ENCODE measurements around the gene SGSM2.

The SGSM2 gene

GRCh38 chr17:2410951-2411350 lies 73.7 kb downstream of the SGSM2 start:
- TF ChIP-seq PAX5 (IDR thresholded peaks at IDR 0.05; ENCODE audit: insufficient read depth, low read length, severe bottlenecking) (no peak), SPI1 (IDR thresholded peaks at IDR 0.05; ENCODE audit: low read depth, low read length) (no peak), TAF1 (IDR thresholded peaks at IDR 0.05; ENCODE audit: low read depth, low read length) (no peak), POLR2AphosphoS5 (IDR thresholded peaks at IDR 0.05; ENCODE audit: low read depth, low read length) (no peak), POU2F2 (IDR thresholded peaks at IDR 0.05; ENCODE audit: low read depth, low read length) (no peak), POLR2A (IDR thresholded peaks at IDR 0.05; ENCODE audit: low read depth, low read length) (no peak)
- no peak for DNase-seq (ENCODE audit: insufficient read length, low spot score)
- no peak for FAIRE-seq

- FAIRE-seq (no peak), DNase-seq (ENCODE audit: insufficient read length, low spot score) (no peak)
- TF ChIP-seq POLR2AphosphoS5 (IDR thresholded peaks at IDR 0.05; ENCODE audit: low read depth, low read length): no peak
- no peak for TF ChIP-seq TAF1 (IDR thresholded peaks at IDR 0.05; ENCODE audit: low read depth, low read length)
- TF ChIP-seq POU2F2 (IDR thresholded peaks at IDR 0.05; ENCODE audit: low read depth, low read length): no peak
- no peak for TF ChIP-seq PAX5 (IDR thresholded peaks at IDR 0.05; ENCODE audit: insufficient read depth, low read length, severe bottlenecking)
- TF ChIP-seq SPI1 (IDR thresholded peaks at IDR 0.05; ENCODE audit: low read depth, low read length): no peak
- no peak for TF ChIP-seq POLR2A (IDR thresholded peaks at IDR 0.05; ENCODE audit: low read depth, low read length)
Measured at GRCh38 chr17:2412561-2413021, 75.3 kb downstream of the SGSM2 start.

GRCh38 chr17:2414446-2415064 lies 77.3 kb downstream of the SGSM2 start:
- no peak for DNase-seq (ENCODE audit: insufficient read length, low spot score)
- no peak for TF ChIP-seq POLR2A (IDR thresholded peaks at IDR 0.05; ENCODE audit: low read depth, low read length)
- no peak for TF ChIP-seq PAX5 (IDR thresholded peaks at IDR 0.05; ENCODE audit: insufficient read depth, low read length, severe bottlenecking)
- TF ChIP-seq TAF1 (IDR thresholded peaks at IDR 0.05; ENCODE audit: low read depth, low read length): no peak
- TF ChIP-seq POU2F2 (IDR thresholded peaks at IDR 0.05; ENCODE audit: low read depth, low read length): no peak
- peak; percentile 57 for FAIRE-seq

- no peak for TF ChIP-seq POU2F2 (IDR thresholded peaks at IDR 0.05; ENCODE audit: low read depth, low read length)
- no peak for TF ChIP-seq PAX5 (IDR thresholded peaks at IDR 0.05; ENCODE audit: insufficient read depth, low read length, severe bottlenecking)
- TF ChIP-seq TAF1 (IDR thresholded peaks at IDR 0.05; ENCODE audit: low read depth, low read length): no peak
- no peak for TF ChIP-seq POLR2A (IDR thresholded peaks at IDR 0.05; ENCODE audit: low read depth, low read length)
- no peak for TF ChIP-seq POLR2AphosphoS5 (IDR thresholded peaks at IDR 0.05; ENCODE audit: low read depth, low read length)
- no peak for TF ChIP-seq SPI1 (IDR thresholded peaks at IDR 0.05; ENCODE audit: low read depth, low read length)
- DNase-seq (ENCODE audit: insufficient read length, low spot score): no peak
- no peak for FAIRE-seq
Measured at GRCh38 chr17:2415081-2415480, 77.8 kb downstream of the SGSM2 start.

- DNase-seq (ENCODE audit: insufficient read length, low spot score): peak; percentile 82
- FAIRE-seq: peak; percentile 89
- TF ChIP-seq POU2F2 (IDR thresholded peaks at IDR 0.05; ENCODE audit: low read depth, low read length): no peak
- TF ChIP-seq TAF1 (IDR thresholded peaks at IDR 0.05; ENCODE audit: low read depth, low read length): no peak
- no peak for TF ChIP-seq PAX5 (IDR thresholded peaks at IDR 0.05; ENCODE audit: insufficient read depth, low read length, severe bottlenecking)
- no peak for TF ChIP-seq POLR2A (IDR thresholded peaks at IDR 0.05; ENCODE audit: low read depth, low read length)
- no peak for TF ChIP-seq SPI1 (IDR thresholded peaks at IDR 0.05; ENCODE audit: low read depth, low read length)
- no peak for TF ChIP-seq POLR2AphosphoS5 (IDR thresholded peaks at IDR 0.05; ENCODE audit: low read depth, low read length)
Measured at GRCh38 chr17:2416010-2416734, 78.9 kb downstream of the SGSM2 start.

GRCh38 chr17:2418572-2418971 lies 81.3 kb downstream of the SGSM2 start:
- TF ChIP-seq POLR2AphosphoS5 (IDR thresholded peaks at IDR 0.05; ENCODE audit: low read depth, low read length) (no peak), PAX5 (IDR thresholded peaks at IDR 0.05; ENCODE audit: insufficient read depth, low read length, severe bottlenecking) (no peak), TAF1 (IDR thresholded peaks at IDR 0.05; ENCODE audit: low read depth, low read length) (no peak), SPI1 (IDR thresholded peaks at IDR 0.05; ENCODE audit: low read depth, low read length) (no peak), POLR2A (IDR thresholded peaks at IDR 0.05; ENCODE audit: low read depth, low read length) (no peak), POU2F2 (IDR thresholded peaks at IDR 0.05; ENCODE audit: low read depth, low read length) (no peak)
- FAIRE-seq: no peak
- DNase-seq (ENCODE audit: insufficient read length, low spot score): no peak

- TF ChIP-seq POU2F2 (IDR thresholded peaks at IDR 0.05; ENCODE audit: low read depth, low read length) (no peak), POLR2A (IDR thresholded peaks at IDR 0.05; ENCODE audit: low read depth, low read length) (no peak), PAX5 (IDR thresholded peaks at IDR 0.05; ENCODE audit: insufficient read depth, low read length, severe bottlenecking) (no peak), TAF1 (IDR thresholded peaks at IDR 0.05; ENCODE audit: low read depth, low read length) (no peak), SPI1 (IDR thresholded peaks at IDR 0.05; ENCODE audit: low read depth, low read length) (no peak), POLR2AphosphoS5 (IDR thresholded peaks at IDR 0.05; ENCODE audit: low read depth, low read length) (no peak)
- FAIRE-seq (no peak), DNase-seq (ENCODE audit: insufficient read length, low spot score) (no peak)
Measured at GRCh38 chr17:2419486-2419885, 82.2 kb downstream of the SGSM2 start.

GRCh38 chr17:2420176-2420575 lies 82.9 kb downstream of the SGSM2 start:
- DNase-seq (ENCODE audit: insufficient read length, low spot score): no peak
- FAIRE-seq: no peak
- TF ChIP-seq SPI1 (IDR thresholded peaks at IDR 0.05; ENCODE audit: low read depth, low read length) (0 out of 2 replicates have a peak, but pooled peaks have one; percentile 22), PAX5 (IDR thresholded peaks at IDR 0.05; ENCODE audit: insufficient read depth, low read length, severe bottlenecking) (no peak)

- TF ChIP-seq POLR2A (IDR thresholded peaks at IDR 0.05; ENCODE audit: low read depth, low read length) (no peak), POU2F2 (IDR thresholded peaks at IDR 0.05; ENCODE audit: low read depth, low read length) (no peak), TAF1 (IDR thresholded peaks at IDR 0.05; ENCODE audit: low read depth, low read length) (no peak), PAX5 (IDR thresholded peaks at IDR 0.05; ENCODE audit: insufficient read depth, low read length, severe bottlenecking) (no peak), POLR2AphosphoS5 (IDR thresholded peaks at IDR 0.05; ENCODE audit: low read depth, low read length) (no peak), SPI1 (IDR thresholded peaks at IDR 0.05; ENCODE audit: low read depth, low read length) (no peak)
- FAIRE-seq (no peak), DNase-seq (ENCODE audit: insufficient read length, low spot score) (no peak)
Measured at GRCh38 chr17:2421315-2422147, 84.2 kb downstream of the SGSM2 start.

Measured in GM12891 (cell line).